Activated CD8-positive, alpha-beta memory T cell treated with anti-CD3 and anti-CD28 coated beads for 36 hours (primary cell): Measurements from ENCODE around the gene PXMP4. TPM values are rescaled to one million over a fixed set of nuclear protein-coding genes. Genes with fewer than 3 reads are reported as not detected.
"Not testable (repeated sequence)": the region's sequence is repeated elsewhere in the genome, so short reads cannot be mapped to it uniquely, and the experiment has no call there.

Source experiments
- CTCF ChIA-PET: fragments of 350-600 bp; sonication (Branson Sonifier 250); formaldehyde crosslinking; loops from one replicate; lab custom pipeline; 2021; ENCODE audit warnings: antibody characterized with exemption; lab: Charles Lee
- POLR2A ChIA-PET: fragments of 350-600 bp; sonication (Branson Sonifier 250); formaldehyde crosslinking; loops from one replicate; lab custom pipeline; 2021; ENCODE audit warnings: antibody characterized with exemption; lab: Charles Lee
- total RNA-seq, 2 experiments: library from RNA; stranded (reverse); gene quantifications; one replicate each; pipeline ENCODE4 v1.2.3, GENCODE V29; 2021

The PXMP4 gene
- total RNA-seq, 2 experiments from 2014 or later, result 7.0 to 7.5 TPM

DNA sequence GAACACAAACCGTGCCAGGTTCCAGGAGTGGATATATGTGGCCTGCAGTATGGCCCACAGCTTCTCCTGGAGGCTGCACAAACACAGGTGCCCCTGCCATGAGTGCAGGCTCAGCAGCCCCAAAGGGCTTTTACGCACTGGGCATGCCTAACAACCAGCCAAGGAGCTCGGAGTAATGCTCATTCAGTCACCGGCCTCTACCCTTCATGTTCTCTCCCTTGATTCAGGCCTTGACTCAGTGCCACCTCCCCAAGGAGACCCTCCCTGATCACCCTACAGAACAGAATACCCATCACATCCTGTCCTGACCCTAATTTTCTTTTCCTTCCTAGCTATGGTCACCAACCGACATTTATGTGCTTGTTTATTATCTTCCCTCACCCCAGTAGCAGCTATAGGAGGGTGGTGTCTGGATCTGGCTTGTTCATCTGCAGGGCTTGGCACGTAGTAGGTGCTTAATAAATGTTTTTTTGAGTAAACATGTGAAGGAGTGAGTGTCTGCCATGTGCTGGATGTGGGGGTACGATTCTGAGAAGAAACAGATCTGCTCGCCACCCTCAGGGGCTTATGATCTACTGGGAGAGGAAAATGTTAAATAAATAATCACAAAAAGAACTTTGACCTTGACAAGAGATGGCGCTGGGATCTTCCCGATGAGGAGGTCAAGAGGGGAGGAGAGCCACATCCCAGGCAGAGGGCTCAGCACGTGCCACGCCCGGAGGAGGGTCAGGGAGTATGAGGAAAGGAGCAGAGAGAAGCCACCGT, 9.2 kb downstream of the PXMP4 start:
- ChIA-PET POLR2A (no interaction called here), CTCF (interaction anchor here (0.6 kb wide), 1 partner anchor 195 kb away, joined by 3 read pairs; no protein-coding TSS in a partner anchor)

DNA sequence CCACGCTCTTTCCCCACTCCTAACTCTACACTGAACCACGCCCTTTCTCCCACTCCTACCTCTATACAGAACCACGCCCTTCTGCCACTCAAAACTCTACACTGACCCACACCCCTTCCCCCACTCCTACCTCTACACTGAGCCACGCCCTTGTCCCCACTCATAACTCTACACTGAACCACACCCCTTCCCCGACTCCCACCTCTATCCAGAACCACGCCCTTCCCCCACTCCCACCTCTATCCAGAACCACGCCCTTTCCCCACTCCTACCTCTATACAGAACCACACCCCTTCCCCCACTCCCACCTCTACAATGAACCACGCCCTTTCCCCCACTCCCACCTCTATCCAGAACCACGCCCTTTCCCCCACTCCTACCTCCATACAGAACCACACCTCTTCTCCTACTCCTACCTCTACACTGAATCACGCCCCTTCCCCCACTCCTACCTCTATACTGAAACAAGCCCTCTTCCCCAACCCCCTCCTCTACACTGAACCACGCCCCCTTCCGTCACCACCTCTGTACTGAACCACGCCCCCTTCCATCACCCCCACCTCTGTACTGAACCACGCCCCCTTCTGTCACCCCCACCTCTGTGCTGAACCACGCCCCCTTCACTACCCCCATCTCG, 10.1 kb downstream of the PXMP4 start:
- CTCF ChIA-PET, result interaction anchor here (0.6 kb wide), 1 partner anchor 194 kb away, joined by 3 read pairs; no protein-coding TSS in a partner anchor
- POLR2A ChIA-PET, result no interaction called here

DNA sequence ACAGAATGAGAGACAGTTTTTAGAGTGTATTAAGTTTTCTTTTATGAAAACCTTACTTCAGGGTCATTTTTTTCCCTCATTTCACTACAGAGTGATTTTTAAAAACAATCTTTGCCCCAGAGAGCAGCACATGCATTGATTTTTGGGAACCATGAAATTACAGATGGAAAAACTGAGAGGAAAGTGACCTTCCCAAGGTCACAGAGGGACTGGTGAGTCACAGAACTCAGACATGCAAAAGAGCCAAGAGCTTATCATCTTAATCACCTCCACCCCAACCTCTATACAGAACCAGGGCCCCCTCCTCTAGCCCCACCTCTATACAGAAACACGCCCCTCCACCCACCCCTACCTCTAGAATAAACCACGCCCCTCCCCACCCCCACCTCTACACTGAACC, 10.7 kb downstream of the PXMP4 start:
- POLR2A ChIA-PET, result no interaction called here

DNA sequence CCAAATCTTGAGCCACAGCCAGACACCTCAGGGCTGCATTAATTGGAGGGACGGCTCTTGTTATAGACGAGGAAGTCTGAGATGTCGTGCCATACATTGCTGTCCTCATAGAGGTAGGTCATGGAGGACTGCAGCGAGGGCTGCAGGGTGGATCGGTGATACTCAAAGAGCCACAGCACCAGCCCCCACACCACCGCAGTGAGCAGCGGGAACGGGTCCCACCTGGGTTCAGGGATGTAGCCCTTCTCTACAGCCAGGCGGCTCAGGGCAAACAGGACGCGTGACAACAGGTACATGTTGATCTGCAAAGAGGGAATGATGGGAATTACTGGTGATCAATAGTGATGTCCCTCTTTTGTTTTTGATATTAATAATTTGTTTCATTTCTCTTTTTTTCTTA, 12.4 kb downstream of the PXMP4 start:
- POLR2A ChIA-PET, result no interaction called here

More for the DNA sequence above, 10.7 kb downstream of the PXMP4 start:
- CTCF ChIA-PET, result interaction anchor here (1.2 kb wide), 1 partner anchor 27 kb away, joined by 3 read pairs; no protein-coding TSS in a partner anchor

DNA sequence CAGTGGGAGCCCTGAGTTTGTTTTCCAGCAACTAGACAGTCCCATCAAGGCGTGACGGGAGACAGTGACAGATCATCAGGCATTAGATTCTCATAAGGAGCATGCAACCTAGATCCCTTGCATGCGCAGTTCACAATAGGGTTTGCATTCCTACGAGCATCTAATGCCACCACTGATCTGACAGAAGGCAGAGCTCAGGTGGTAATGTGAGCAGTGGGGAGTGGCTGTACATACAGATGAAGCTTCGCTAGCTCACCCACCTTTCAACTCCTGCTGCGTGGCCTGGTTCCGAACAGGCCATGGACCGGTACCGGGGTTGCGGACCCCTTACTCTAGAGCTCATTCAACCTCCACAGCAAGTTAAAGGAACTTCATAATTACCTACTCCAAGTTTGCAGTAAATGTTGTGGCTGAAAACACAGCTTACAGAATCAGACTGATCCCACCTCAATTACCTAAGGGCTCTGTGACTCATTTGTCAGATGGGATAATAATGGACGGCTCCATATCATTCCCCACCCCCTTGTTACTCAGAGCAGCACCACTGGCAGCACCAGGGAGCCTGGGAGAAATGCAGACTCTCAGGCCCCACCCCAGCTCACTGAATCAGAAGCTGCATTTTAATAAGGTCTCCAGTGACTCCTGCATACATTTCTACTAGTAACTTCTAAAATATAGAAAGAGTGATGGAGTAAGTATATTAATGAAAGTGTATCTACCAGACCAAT, 15.7 kb downstream of the PXMP4 start:
- ChIA-PET CTCF (interaction anchor here (0.7 kb wide), 1 partner anchor 400 kb away, joined by 3 read pairs; no protein-coding TSS in a partner anchor), POLR2A (interaction anchor here (1.1 kb wide), 1 partner anchor 15 kb away, joined by 3 read pairs; no protein-coding TSS in a partner anchor)

More for the DNA sequence above, 12.4 kb downstream of the PXMP4 start:
- CTCF ChIA-PET, result no interaction called here

DNA sequence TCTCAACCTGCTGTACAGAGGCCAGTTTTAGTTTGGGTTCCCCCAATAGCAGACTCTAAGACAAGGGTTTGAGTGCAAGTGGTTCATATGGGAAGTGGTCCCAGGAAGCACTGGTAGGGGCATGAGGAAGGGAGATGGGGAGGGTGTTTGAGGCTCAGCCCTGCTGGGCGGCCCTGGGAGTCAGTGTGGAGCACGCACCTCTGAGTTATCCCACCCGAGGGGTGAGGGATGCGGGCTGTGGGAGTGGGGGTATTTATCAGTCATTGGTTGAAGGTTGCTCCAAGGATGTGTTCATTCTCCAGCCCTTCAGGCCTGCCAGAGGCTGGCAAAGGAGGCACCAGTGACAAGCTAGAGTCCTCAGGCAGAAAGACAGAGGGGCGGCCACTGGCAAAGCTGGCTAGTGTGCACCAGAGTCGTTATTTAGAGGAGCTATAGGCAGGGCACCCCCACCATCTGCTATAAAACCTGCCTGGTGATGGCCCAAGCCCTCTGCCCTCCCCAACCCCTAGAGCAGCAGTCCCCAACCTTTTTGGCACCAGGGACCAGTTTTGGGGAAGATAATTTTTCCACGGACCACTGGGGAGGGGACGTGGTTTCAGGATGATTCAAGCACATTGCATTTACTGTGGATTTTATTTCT, 16.5 kb downstream of the PXMP4 start:
- ChIA-PET CTCF (no interaction called here), POLR2A (interaction anchor here (1.1 kb wide), 1 partner anchor 16 kb away, joined by 3 read pairs; no protein-coding TSS in a partner anchor)

DNA sequence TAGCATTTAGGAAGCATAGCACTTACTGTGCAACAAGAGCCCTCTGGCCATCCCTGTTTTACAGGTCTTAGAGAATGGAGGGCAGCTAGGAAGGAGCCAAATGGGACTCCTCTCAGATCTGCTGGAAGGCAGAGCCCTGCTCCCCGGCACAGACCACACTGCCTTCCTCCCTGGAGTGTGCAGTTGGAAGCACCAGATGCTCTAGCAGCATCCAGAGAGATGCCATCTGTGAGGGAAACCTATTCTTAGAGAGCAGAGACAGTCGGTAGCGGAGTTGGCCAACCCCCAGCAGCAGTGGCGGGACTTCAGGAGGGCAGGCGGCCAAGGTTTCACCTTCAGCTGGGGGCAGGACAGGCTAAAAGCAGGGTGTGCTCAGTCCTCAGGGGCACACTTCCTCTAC, 17.2 kb downstream of the PXMP4 start:
- ChIA-PET CTCF (no interaction called here), POLR2A (no interaction called here)

DNA sequence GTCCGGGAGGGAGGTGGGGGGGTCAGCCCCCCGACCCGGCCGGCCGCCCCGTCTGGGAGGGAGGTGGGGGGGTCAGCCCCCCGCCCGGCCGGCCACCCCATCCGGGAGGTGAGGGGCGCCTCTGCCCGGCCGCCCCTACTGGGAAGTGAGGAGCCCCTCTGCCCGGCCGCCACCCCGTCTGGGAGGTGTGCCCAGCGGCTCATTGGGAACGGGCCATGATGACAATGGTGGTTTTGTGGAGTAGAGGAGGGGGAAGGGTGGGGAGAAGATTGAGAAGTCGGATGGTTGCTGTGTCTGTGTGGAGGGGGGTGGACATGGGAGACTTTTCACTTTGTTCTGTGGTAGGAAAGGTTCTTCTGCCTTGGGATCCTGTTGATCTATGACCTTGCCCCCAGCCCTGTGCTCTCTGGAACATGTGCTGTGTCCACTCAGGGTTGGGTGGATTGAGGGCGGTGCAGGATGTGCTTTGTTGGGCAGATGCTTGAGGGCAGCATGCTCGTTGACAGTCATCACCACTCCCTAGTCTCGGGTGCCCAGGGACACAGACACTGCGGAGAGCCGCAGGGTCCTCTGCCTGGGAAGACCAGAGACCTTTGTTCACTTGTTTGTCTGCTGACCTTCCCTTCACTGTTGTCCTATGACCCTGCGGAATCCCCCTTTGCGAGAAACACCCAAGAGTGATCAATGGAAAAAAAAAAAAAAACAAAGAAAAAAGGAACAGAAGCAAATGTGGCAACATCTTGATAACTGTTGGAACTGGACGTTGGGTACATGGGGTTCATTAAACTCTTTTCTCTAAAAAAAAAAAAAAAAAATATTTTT, 18.3 kb downstream of the PXMP4 start:
- ChIA-PET CTCF (no interaction called here), POLR2A (no interaction called here)

DNA sequence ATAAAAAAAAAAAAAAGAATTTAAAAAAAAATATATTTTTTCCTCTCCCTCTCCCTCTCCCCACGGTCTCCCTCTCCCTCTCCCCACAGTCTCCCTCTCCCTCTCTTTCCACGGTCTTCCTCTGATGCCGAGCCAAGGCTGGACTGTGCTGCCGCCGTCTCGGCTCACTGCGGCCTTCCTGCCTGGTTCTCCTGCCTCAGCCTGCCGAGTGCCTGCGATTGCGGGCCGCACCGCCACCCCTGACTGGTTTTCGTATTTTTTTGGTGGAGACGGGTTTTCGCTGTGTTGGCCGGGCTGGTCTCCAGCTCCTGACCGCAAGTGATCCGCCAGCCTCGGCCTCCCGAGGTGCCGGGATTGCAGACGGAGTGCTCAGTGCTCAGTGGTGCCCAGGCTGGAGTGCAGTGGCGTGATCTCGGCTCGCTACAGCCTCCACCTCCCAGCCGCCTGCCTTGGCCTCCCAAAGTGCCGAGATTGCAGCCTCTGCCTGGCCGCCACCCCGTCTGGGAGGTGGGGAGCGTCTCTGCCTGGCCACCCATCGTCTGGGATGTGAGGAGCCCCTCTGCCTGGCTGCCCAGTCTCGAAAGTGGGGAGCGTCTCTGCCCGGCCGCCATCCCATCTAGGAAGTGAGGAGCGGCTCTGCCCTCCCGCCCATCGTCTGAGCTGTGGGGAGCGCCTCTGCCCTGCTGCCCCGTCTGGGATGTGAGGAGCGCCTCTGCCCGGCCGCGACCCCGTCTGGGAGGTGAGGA, 19.2 kb downstream of the PXMP4 start:
- CTCF ChIA-PET, result not testable (repeated sequence)

DNA sequence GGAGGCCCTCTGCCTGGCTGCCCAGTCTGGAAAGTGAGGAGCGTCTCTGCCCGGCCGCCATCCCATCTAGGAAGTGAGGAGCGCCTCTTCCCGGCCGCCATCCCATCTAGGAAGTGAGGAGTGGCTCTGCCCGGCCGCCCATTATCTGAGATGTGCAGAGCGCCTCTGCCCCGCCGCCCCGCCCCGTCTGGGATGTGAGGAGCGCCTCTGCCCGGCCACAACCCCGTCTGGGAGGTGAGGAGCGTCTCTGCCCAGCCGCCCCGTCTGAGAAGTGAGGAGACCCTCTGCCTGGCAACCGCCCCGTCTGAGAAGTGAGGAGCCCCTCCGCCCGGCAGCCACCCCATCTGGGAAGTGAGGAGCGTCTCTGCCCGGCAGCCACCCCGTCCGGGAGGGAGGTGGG, 21.1 kb downstream of the PXMP4 start:
- POLR2A ChIA-PET, CTCF ChIA-PET: not testable (repeated sequence)

More for the DNA sequence above, 19.2 kb downstream of the PXMP4 start:
- POLR2A ChIA-PET, result not testable (repeated sequence)

DNA sequence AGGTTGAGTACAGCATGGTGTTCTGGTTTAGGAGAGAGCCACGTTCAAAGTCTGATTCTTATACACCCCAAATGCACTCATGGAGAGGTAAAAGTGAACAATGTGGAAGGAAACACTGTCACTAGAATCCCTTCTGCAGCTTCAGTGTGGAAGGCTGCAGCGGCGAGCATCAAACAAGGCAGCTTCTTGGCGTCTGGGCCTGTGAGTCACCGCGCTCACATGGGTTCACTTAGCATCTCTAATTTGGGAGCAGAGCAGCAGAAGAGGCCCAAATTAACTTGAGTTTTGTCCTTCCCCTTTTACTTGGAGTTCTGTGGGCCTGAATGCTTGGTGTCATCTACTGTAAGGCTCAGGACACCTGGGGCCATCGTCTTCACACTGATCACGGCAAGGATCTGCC, 23.0 kb downstream of the PXMP4 start:
- ChIA-PET CTCF (no interaction called here), POLR2A (no interaction called here)

DNA sequence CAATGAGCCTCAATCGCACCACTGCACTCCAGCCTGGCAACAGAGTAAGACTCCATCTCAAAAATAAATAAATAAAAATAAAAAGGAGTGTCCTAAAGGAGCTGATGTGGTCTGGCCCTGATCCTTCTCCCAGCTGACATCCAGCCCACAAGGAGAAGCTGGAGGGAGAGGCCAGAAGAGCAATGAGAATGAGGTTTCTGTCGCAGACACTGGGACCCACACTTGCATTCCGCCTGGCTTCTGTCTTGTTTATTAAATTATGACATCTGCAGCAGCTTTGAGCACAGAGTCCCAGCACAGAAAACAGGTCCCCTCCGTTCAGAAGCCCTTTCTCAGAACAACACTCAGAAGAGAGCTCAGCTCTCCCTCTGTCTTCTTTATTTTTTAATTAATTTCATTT, 23.7 kb downstream of the PXMP4 start:
- POLR2A ChIA-PET, result no interaction called here
- CTCF ChIA-PET, result interaction anchor here (0.7 kb wide), 1 partner anchor 23 kb away, joined by 4 read pairs; no protein-coding TSS in a partner anchor

DNA sequence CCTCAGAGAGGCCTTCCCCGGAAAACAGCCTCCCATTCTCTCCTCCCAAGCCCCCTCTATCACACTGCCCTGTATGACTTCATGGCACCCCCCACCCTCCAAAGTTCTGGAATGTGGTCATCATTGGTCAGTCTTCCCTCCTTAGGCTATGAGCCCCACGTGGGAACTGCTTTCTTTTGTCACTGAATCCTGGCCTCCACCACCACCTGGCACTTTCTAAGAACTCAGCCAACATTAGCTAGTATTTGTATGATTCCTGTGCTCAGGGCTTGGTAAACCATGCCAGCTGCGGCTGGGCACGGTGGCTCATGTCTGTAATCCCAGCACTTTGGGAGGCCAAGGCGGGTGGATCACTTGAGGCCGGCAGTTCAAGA, 25.5 kb downstream of the PXMP4 start:
- ChIA-PET POLR2A (interaction anchor here (0.7 to 1.3 kb wide), 2 partner anchors 25 to 223 kb away, joined by 4 to 8 read pairs; partner anchors contain the start of gene PXMP4), CTCF (interaction anchor here (1.2 kb wide), 1 partner anchor 31 kb away, joined by 3 read pairs; no protein-coding TSS in a partner anchor)

DNA sequence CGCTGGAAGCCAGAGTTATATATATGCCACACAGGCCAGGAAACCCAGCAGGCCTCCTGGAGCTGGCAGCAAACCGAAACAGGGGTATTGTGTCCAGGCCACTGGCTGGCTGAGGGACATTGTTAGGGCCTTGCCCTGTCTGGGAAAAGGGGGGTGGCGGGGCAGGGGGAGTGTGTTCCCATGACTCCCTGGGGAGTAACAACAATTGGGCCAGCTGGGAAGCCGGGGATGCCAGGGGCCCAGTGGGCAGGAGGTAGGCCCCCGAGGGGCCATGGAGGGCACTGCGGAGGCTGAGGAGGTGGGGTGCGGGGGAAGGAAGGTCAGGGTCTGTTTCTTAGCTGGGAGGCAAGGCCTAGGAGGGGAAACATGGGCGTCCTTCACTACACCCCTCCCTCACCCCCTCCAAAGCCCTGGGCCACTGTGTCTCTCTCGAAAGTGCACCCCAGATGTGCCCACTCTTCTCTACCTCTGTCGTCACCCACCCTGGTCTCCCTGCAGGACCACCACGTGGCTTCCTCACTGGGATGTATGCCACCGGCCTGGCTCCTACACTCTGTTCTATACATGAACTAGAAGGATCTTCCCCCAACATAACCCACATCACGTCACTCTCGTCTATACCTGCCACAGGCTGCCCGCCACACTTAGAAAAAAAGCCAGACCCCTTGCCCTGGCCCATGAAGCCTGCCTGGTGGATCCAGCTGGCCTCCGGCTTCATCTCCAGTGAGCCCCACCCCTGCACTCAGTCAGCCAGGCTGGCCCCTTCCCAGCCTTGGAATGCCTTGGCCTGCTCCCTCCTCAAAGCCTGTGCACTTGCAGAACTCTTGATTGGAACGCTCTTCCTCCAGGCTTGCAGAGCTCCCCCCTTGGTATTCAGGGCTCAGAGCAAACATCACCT, 26.1 kb downstream of the PXMP4 start:
- ChIA-PET POLR2A (interaction anchor here (0.5 kb wide), 1 partner anchor 119 kb away, joined by 3 read pairs; no protein-coding TSS in a partner anchor), CTCF (interaction anchor here (1.2 kb wide), 1 partner anchor 30 kb away, joined by 3 read pairs; no protein-coding TSS in a partner anchor)

DNA sequence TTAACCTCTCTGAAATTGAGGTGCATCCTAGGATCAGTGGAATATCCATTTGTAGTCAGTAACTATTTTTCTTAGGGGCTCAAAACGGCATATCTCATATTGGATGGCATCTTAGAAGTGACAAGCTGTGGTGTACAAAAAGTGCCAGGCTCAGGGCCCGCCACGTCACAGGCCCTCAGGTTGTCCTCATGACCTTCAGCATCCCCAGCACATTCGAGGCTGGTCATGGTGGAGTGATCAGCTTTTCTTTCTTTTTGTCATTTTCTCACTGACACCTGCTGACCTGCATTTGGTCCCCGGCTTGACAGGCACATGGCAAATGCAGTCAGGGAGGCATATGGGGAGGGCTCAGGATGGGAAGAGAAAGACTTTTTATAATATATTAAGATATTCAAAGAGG, 26.8 kb downstream of the PXMP4 start:
- POLR2A ChIA-PET, result no interaction called here
- CTCF ChIA-PET, result interaction anchor here (1.2 kb wide), 1 partner anchor 30 kb away, joined by 3 read pairs; no protein-coding TSS in a partner anchor

DNA sequence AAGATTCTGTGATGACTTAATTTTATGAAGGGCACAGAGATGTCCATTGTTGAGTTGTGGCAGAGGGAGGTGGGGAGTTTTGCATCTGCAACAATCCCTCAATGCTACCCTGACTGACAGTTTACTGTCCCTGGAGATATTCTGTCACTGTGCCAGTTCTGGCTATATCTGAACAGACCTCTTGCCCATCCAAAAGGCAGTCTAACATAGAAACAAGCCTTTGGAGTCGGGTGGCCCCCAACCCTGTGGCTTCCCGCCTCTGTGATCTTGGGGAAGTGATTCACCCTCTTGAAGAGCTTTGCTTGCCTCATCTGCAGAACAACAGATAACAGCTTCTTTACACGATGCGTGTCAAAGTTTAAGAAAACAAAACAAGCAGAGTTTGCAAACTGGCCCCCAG, 30.1 kb downstream of the PXMP4 start:
- POLR2A ChIA-PET, result interaction anchor here (0.7 to 1.3 kb wide), 6 partner anchors 23 to 422 kb away, joined by 3 to 4 read pairs (median 4); partner anchors contain the start of genes ACTL10 and ZNF341
- CTCF ChIA-PET, result interaction anchor here (1.2 kb wide), 2 partner anchors 22 to 23 kb away, joined by 3 read pairs; partner anchors contain the start of gene ACTL10
